ENCODE results near the gene EVX1. TPM values are rescaled to one million over a fixed set of nuclear protein-coding genes. Genes with fewer than 3 reads are reported as not detected.

The EVX1 gene
- total RNA-seq, 1 experiment from 2014 or later, result 0.33 TPM

GRCh38 chr7:27214239-27214950 is 28.2 kb upstream of the EVX1 start:
- Histone ChIP-seq H2AFZ (ENCODE audit: low read length) (no peak overlapping the region; the same call in 1 of the 2 replicates), H3K27me3 (ENCODE audit: low read length) (no peaks in the 10 kb centered on the region), H3K36me3 (ENCODE audit: low read depth, low read length) (no peaks in the 10 kb centered on the region), H3K4me1 (ENCODE audit: insufficient read depth, low read length) (peaks cover 12% of the 10 kb centered on the region), H3K27ac (ENCODE audit: low read length) (no peak overlapping the region), H3K9ac (ENCODE audit: low read length) (no peak overlapping the region), H3K4me2 (ENCODE audit: low read length) (no peak overlapping the region), H3K4me3 (ENCODE audit: low read length) (no peak overlapping the region), H3K79me2 (ENCODE audit: low read length) (no peaks in the 10 kb centered on the region), H3K9me2 (replicated peaks; ENCODE audit: low read length) (no peaks in the 10 kb centered on the region), H3F3A (ENCODE audit: low read length, unreplicated experiment) (no peaks in the 10 kb centered on the region), H3K9me3 (ENCODE audit: low read length) (no peaks in the 10 kb centered on the region), H4K20me1 (ENCODE audit: low read length) (no peaks in the 10 kb centered on the region)
- DNase-seq, result no peak
- BruUV-seq (replicated peaks), result no TSS peak
- ChIA-PET CTCF (no interaction called here), POLR2A (ENCODE audit: unreplicated experiment) (no interaction called here)
- TF ChIP-seq, protein P1, sequence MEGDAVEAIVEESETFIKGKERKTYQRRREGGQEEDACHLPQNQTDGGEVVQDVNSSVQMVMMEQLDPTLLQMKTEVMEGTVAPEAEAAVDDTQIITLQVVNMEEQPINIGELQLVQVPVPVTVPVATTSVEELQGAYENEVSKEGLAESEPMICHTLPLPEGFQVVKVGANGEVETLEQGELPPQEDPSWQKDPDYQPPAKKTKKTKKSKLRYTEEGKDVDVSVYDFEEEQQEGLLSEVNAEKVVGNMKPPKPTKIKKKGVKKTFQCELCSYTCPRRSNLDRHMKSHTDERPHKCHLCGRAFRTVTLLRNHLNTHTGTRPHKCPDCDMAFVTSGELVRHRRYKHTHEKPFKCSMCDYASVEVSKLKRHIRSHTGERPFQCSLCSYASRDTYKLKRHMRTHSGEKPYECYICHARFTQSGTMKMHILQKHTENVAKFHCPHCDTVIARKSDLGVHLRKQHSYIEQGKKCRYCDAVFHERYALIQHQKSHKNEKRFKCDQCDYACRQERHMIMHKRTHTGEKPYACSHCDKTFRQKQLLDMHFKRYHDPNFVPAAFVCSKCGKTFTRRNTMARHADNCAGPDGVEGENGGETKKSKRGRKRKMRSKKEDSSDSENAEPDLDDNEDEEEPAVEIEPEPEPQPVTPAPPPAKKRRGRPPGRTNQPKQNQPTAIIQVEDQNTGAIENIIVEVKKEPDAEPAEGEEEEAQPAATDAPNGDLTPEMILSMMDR (conservative IDR thresholded peaks at IDR 0.05; ENCODE audit: low read depth, low read length), result no peak
- TF ChIP-seq EZH2phosphoT487 (IDR thresholded peaks at IDR 0.05; ENCODE audit: borderline replicate concordance, low read length) (no peak), EZH2 (IDR thresholded peaks at IDR 0.05; ENCODE audit: low read length, unreplicated experiment) (no peak)
- no peak for ATAC-seq
- intact Hi-C loops (cut with micrococcal nuclease), result no loop called here

- H3K36me3 ChIP-seq (ENCODE audit: low read depth, low read length), result no peaks in the 10 kb centered on the region
- no peaks in the 10 kb centered on the region for H4K20me1 ChIP-seq (ENCODE audit: low read length)
- H3K9me3 ChIP-seq (ENCODE audit: low read length), result no peaks in the 10 kb centered on the region
- no peak overlapping the region for H2AFZ ChIP-seq (ENCODE audit: low read length)
- H3K4me2 ChIP-seq (ENCODE audit: low read length), result no peak overlapping the region
- H3K79me2 ChIP-seq (ENCODE audit: low read length), result no peaks in the 10 kb centered on the region
- ChIA-PET CTCF (no interaction called here), POLR2A (ENCODE audit: unreplicated experiment) (no interaction called here)
- no peak for ATAC-seq
- TF ChIP-seq EZH2 (IDR thresholded peaks at IDR 0.05; ENCODE audit: low read length, unreplicated experiment) (no peak), EZH2phosphoT487 (IDR thresholded peaks at IDR 0.05; ENCODE audit: borderline replicate concordance, low read length) (no peak)
- TF ChIP-seq, protein P1 (conservative IDR thresholded peaks at IDR 0.05; ENCODE audit: low read depth, low read length), result no peak
- H3K9me2 ChIP-seq (replicated peaks; ENCODE audit: low read length), result no peaks in the 10 kb centered on the region
- BruUV-seq (replicated peaks), result no TSS peak
- H3K27ac ChIP-seq (ENCODE audit: low read length), result no peak overlapping the region
- no peak overlapping the region for H3K4me3 ChIP-seq (ENCODE audit: low read length)
- no peak for DNase-seq
- intact Hi-C loops (cut with micrococcal nuclease), result no loop called here
- H3F3A ChIP-seq (ENCODE audit: low read length, unreplicated experiment), result no peaks in the 10 kb centered on the region
- H3K27me3 ChIP-seq (ENCODE audit: low read length), result no peaks in the 10 kb centered on the region
- H3K9ac ChIP-seq (ENCODE audit: low read length), result no peak overlapping the region
- peaks cover 12% of the 10 kb centered on the region for H3K4me1 ChIP-seq (ENCODE audit: insufficient read depth, low read length)
Measured at GRCh38 chr7:27215356-27215755, 27.2 kb upstream of the EVX1 start.

GRCh38 chr7:27217951-27218350 is 24.7 kb upstream of the EVX1 start:
- Histone ChIP-seq H3K36me3 (ENCODE audit: low read depth, low read length) (no peaks in the 10 kb centered on the region), H3K4me1 (ENCODE audit: insufficient read depth, low read length) (peaks cover 20% of the 10 kb centered on the region), H3K27me3 (ENCODE audit: low read length) (no peaks in the 10 kb centered on the region), H3F3A (ENCODE audit: low read length, unreplicated experiment) (no peaks in the 10 kb centered on the region), H3K79me2 (ENCODE audit: low read length) (no peaks in the 10 kb centered on the region), H3K9ac (ENCODE audit: low read length) (no peak overlapping the region), H3K9me2 (replicated peaks; ENCODE audit: low read length) (no peaks in the 10 kb centered on the region), H3K4me2 (ENCODE audit: low read length) (no peak overlapping the region), H3K27ac (ENCODE audit: low read length) (no peak overlapping the region), H2AFZ (ENCODE audit: low read length) (no peak overlapping the region), H4K20me1 (ENCODE audit: low read length) (no peaks in the 10 kb centered on the region), H3K9me3 (ENCODE audit: low read length) (no peaks in the 10 kb centered on the region), H3K4me3 (ENCODE audit: low read length) (no peak overlapping the region)
- intact Hi-C loops (cut with micrococcal nuclease), result no loop called here
- TF ChIP-seq EZH2phosphoT487 (IDR thresholded peaks at IDR 0.05; ENCODE audit: borderline replicate concordance, low read length) (no peak), EZH2 (IDR thresholded peaks at IDR 0.05; ENCODE audit: low read length, unreplicated experiment) (no peak)
- TF ChIP-seq, protein P1 (conservative IDR thresholded peaks at IDR 0.05; ENCODE audit: low read depth, low read length), result no peak
- ChIA-PET POLR2A (ENCODE audit: unreplicated experiment) (no interaction called here), CTCF (no interaction called here)
- DNase-seq (no peak), ATAC-seq (no peak)
- BruUV-seq (replicated peaks), result no TSS peak

Measured in PC-3 (cell line).